SH-SY5Y (cell line): Measurements from ENCODE around the gene CATSPERE.

Experiments used
- GATA2 ChIP-seq: IDR thresholded peaks from 2 replicates; pipeline ENCODE4 v1.6.1; 2011; ENCODE audit warnings: mild to moderate bottlenecking, low read depth, low read length
- GATA3 ChIP-seq: IDR thresholded peaks from 2 replicates; pipeline ENCODE4 v1.6.1; 2011; ENCODE audit warnings: low read depth, mild to moderate bottlenecking, low read length, moderate library complexity

DNA sequence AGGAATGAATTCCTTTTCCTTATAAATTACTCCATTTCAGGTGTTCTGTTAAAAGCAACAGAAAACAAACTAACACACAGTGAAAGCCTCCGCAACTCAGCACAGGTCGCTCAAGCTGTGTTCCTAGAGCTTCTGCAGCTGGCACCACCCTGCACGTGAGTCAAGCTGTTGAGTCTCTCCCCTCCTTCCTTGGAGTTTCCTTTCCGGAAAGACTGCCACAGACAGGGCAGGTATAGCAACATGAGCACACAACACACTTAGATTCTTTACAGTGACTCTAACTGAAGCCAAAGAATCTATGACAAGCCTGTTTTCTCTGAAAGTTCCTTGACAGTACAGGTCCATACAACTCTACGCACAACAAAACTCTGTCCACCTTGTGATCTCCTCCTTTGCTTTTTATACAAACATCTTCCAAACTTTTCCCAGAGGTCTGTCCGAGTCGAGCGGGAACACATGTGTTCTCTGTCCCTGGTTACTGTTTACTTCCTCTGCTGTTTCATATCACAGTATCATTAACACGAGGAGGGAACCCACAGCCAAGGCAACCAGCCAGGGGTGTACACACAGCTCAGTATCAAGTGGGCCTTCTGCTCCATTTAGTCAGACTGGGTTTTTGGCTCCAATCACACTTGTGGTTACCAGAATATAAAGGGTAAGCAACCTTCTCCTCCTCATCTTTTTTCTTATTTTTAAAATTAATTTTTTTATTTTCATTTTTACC lies 153.2 kb downstream of the CATSPERE start:
- TF ChIP-seq GATA2: no peak
- no peak for TF ChIP-seq GATA3
